Ovary (tissue), 9 donors: Measurements from ENCODE around the gene RTKN. TPM values are rescaled to one million over a fixed set of nuclear protein-coding genes. Genes with fewer than 3 reads are reported as not detected.
"Not testable (repeated sequence)": the region's sequence is repeated elsewhere in the genome, so short reads cannot be mapped to it uniquely, and the experiment has no call there.

Source experiments
- DNase-seq, 5 donors: peaks; one replicate each; pipeline ENCODE4 v3.0.0-alpha.2; 2019 to 2020
- H3K27ac ChIP-seq, 2 donors: fragments of 200-600 bp; one replicate each; pipeline versions ENCODE4 v1.5.1 to v1.8.0; 2019 to 2022
- H3K27me3 ChIP-seq: fragments of 200-600 bp; one replicate; pipeline ENCODE4 v1.8.0; 2022
- H3K36me3 ChIP-seq: fragments of 200-600 bp; sonication (generic); one replicate; pipeline ENCODE4 v1.5.1; 2019
- H3K4me1 ChIP-seq: one replicate; pipeline ENCODE4 v1.8.1; 2013; ENCODE audit warnings: mild to moderate bottlenecking, moderate library complexity; ENCODE audit not compliant: insufficient read depth
- H3K4me3 ChIP-seq: fragments of 200-600 bp; sonication (generic); one replicate; pipeline ENCODE4 v1.5.1; 2017
- H3K9me3 ChIP-seq, 2 donors: fragments of 200-600 bp in 1 of 2; sonication (generic) in 1 of 2; one replicate each; pipeline versions ENCODE4 v1.5.1 to v1.8.1; 2013 to 2019; ENCODE audit warnings: mild to moderate bottlenecking in 1 of 2, moderate library complexity in 1 of 2
- CTCF ChIP-seq, 3 donors: fragments of 450-650 bp in 2 of 3; fragments of 200-600 bp in 1 of 3; IDR thresholded peaks; one replicate each; pipeline versions ENCODE4 v1.5.1 to v1.8.0; 2016 to 2022; ENCODE audit warnings: antibody characterized with exemption in 3 of 3, mild to moderate bottlenecking in 1 of 3
- EP300 ChIP-seq: sonication (generic); formaldehyde crosslinking; IDR thresholded peaks from one replicate; pipeline ENCODE4 v1.6.1; 2017; ENCODE audit warnings: antibody characterized with exemption
- POLR2A ChIP-seq: fragments of 450-650 bp; IDR thresholded peaks from one replicate; pipeline ENCODE4 v1.6.1; 2017; ENCODE audit warnings: antibody characterized with exemption, mild to moderate bottlenecking, moderate library complexity
- WGBS, 3 donors: extraction: QIAGEN DNeasy Blood & Tissue Kit in 1 of 3; methylation state at CpG; one replicate each; pipeline versions ENCODE4 v1.1.5 to v1.1.7; 2013 to 2017; 5-methylcytosine and 5-hydroxymethylcytosine counted together
- intact Hi-C, 4 donors: fragments of 100-400 bp; cut with DNase I; formaldehyde crosslinking; loops; one replicate each; pipeline versions ENCODE4 v1.11.0 to v1.15.1; 2022 to 2023
- polyA plus RNA-seq, 2 donors: library from polyadenylated mRNA; stranded (reverse); fragments of 200-250 nt in 1 of 2; fragments of 350-450 nt in 1 of 2; fragmentation: Illumina TruSeq in 1 of 2; extraction: RNeasy Lipid Tissue Mini Kit (QIAGEN cat#74804) in 1 of 2; gene quantifications; one replicate each; pipeline ENCODE4 v1.2.3, GENCODE V29; 2013 to 2014
- total RNA-seq, 7 donors: library from RNA; depleted of rRNA in 2 of 7; stranded (reverse); fragments of >200 nt in 2 of 7; fragmentation: NEBNext Ultra II Directional in 3 of 7; extraction: Animal tissue kit (Norgen Biotek cat#: 25700) in 3 of 7; gene quantifications; one replicate each; pipeline versions ENCODE4 v1.1.0 to v1.2.4, GENCODE V29; 2016 to 2023
- donor health status: DM: no; HTN: no; CAD: no; lungs with moderate emphysema.
- donor health status: DM: no; HTN: no; CAD: no.
- donor health status: Bipolar disorder and iron deficiency.
- donor health status: DM: yes; HTN: yes; CAD: no.
- donor health status: DM: no; HTN: no; CAD: no.
- donor health status: DM: yes; HTN: yes; CAD: no.

RTKN gene
- total and polyA plus RNA-seq, 9 donors, result 1.6 to 30.9 (median 11.5) TPM

- Histone ChIP-seq H3K27ac (no peak overlapping the region), H3K9me3 (no peaks in the 10 kb centered on the region)
- intact Hi-C loops, result no loop called here
These were observed 17.4 kb downstream of the RTKN start for GRCh38 chr2:74424139-74424992.

DNA sequence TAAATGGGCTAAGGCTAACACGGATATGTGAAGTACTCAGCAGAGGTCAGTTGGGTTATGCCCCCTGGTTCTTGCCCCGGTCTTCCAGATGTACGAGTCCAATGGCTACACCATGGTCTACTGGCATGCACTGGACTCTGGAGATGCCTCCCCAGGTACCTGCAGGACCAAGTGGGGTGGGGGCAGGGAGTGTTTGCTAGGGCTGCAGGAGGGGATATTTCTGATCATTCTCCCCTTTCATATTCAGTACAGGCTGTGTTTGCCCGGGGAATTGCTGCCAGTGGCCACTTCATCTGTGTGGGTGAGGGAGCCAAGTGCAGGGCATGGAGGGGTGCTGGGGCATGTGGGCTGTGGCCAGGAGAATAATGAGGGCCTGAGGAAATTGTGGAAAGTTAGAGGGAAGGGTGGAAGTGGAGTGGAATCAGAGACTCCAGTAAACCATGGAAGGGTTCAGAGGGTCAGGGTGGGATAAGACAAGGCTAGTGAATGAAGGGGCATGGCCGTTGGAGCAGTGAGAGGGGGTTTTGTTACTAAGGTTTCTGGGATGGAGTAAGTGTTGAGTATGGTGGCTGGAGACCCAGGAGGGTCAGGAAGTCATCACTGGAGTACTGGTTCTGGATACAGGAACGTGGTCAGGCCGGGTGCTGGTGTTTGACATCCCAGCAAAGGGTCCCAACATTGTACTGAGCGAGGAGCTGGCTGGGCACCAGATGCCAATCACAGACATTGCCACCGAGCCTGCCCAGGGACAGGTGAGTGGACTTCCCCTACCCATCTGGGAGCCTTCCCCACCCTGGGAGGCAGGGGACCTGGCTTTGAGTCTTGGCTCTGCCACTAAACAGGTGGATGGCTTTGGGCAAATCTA, 18.3 kb downstream of the RTKN start:
- DNase-seq, result no peak

More at GRCh38 chr2:74424139-74424992, 17.4 kb downstream of the RTKN start:
- WGBS, 3 donors, result 66 to 76% (median 73%) methylated on average over 5 of the region's 5 CpGs
- no peak for TF ChIP-seq POLR2A
- TF ChIP-seq EP300, result no peak
- TF ChIP-seq CTCF (IDR thresholded peaks at IDR 0.05), result no peak
- no peak overlapping the region for H3K4me3 ChIP-seq
- no peak for DNase-seq
- no peaks in the 10 kb centered on the region for H3K36me3 ChIP-seq
- peaks cover 3% of the 10 kb centered on the region for H3K4me1 ChIP-seq
- no peaks in the 10 kb centered on the region for H3K27me3 ChIP-seq

DNA sequence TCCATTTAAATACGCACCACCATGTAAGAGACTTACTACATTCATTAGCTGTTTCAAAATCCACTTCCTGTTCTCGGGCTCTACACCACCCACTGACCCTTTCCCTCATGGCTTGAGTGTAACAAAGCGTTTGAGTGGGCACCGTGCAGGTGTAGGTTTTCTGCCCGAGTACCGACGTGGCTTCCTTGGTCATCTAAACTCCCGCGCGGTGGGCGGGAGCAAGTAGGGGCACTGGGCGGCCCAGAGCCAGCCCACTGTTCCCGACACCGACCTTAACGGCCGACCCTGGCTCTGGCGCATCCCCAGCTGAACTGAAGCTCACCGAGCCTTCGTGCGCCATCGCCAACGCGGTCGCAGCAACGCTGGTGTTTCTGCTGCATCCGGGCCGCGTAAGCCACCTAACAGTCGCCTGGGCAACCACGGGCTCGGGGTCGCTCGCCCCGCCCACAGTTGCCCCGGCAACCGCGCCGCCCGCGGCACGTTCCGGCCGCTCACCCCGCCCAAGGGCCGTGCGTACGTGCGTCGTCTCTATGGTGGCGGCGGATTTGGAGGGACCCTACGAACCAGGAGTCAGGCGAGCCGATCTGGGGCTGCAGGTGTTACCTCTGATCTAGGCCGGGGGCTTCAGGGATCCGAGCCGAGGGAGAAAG, 20.4 kb downstream of the RTKN start, which contains the start of the genes C2orf81 and WDR54:
Gene C2orf81, minus strand, starts transcription at position 399 of the 650 bp plus-strand sequence. Its CDS starts 59 bp downstream, at position 340.
Gene WDR54, plus strand, starts transcription at position 510 of the 650 bp plus-strand sequence. CDS start 424 bp downstream, outside the sequence.
- Histone ChIP-seq H3K4me1 (peaks cover 3% of the 10 kb centered on the region), H3K36me3 (no peaks in the 10 kb centered on the region), H3K4me3 (peak within 1 kb of the TSS; percentile 72), H3K27me3 (no peaks in the 10 kb centered on the region), H3K9me3 (no peaks in the 10 kb centered on the region), H3K27ac (peak within 1 kb of the TSS in 1 of 2 donors; percentile 53)
- no peak for TF ChIP-seq CTCF (IDR thresholded peaks at IDR 0.05)
- TF ChIP-seq POLR2A, result peak; percentile 63
- no peak for TF ChIP-seq EP300
- peak; percentile 82 to 94 (median 88) for DNase-seq
- 0% methylated on average over 57 of the region's 57 CpGs for WGBS, 3 donors
- intact Hi-C loops, result no loop called here

More for the DNA sequence above, 18.3 kb downstream of the RTKN start:
- no peak overlapping the region for H3K27ac ChIP-seq
- no peaks in the 10 kb centered on the region for H3K27me3 ChIP-seq
- intact Hi-C loops, result no loop called here
- no peak overlapping the region for H3K4me3 ChIP-seq
- H3K4me1 ChIP-seq, result peaks cover 3% of the 10 kb centered on the region
- H3K36me3 ChIP-seq, result no peaks in the 10 kb centered on the region
- no peaks in the 10 kb centered on the region for H3K9me3 ChIP-seq
- TF ChIP-seq EP300 (no peak), POLR2A (no peak), CTCF (IDR thresholded peaks at IDR 0.05) (no peak)
- WGBS, 3 donors, result 65 to 73% (median 68%) methylated on average over 9 of the region's 9 CpGs

DNA sequence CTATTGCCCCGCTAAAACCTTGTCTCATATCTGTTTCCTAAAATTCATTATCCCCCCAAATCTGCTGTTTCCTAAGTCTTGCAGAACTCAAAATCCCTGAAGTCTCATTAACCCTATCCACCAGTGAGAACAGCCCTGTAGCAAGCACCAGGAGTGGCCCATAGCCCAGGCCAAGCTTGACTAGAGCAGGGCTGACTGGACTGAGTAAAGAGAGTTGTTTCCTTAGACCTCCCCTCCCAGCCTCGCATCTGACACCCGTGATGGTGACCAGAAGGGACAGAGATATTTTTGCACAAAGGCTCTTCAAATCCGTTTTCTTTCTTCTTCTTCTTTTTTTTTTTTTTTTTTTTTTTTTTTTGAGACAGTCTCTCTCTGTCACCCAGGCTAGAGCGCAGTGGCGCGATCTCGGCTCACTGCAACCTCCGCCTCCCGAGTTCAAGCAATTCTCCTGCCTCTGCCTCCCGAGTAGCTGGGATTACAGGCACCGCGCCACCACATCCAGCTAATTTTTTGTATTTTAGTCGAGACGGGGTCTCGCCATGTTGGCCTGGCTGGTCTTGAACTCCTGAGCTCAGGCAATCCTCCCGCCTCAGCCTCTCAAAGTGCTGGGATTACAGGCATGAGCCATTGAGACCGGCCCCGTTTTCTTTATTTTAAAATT, 21.2 kb downstream of the RTKN start:
- H3K27me3 ChIP-seq, H3K36me3 ChIP-seq, intact Hi-C loops, DNase-seq, H3K4me1 ChIP-seq, H3K9me3 ChIP-seq, H3K27ac ChIP-seq: not testable (repeated sequence)
- H3K4me3 ChIP-seq, result peak overlapping the region; percentile 72
- WGBS, 3 donors, result 68 to 75% (median 73%) methylated on average over 19 of the region's 19 CpGs
